ENCODE measurements around the gene ADPRM. TPM values are rescaled to one million over a fixed set of nuclear protein-coding genes. Genes with fewer than 3 reads are reported as not detected.

ADPRM gene
- total RNA-seq, 2 experiments from 2014 or later, result 34.2 to 35.0 TPM

DNA sequence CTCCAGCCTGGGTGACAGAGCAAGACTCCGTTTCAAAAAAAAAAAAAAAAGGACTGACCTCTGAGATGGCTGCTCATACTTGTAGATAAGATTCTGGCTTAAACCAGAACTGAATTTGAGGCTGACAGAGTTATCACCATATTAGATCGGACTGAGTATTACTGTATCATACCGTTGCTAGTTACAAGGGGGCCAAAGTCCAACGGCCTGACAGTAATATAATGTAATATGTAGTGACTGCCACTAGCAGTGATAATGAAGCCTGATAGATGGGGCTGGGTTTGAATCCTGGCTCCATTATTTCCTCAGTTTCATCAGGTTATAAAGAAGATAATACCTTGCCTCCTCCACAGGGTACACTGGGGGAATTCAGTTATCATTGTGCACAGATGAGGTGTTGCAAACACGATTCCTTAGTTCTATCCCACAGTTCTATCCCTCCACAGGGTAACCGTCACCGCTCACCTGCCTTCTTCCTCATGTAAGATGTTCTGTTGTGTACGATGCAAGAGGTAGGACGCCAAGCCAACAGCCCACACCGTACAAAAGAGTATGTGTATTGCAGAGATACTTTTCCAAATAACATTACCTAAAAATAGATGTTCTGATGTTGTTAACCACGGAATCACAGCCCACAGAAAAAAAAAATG, 27.3 kb downstream of the ADPRM start:
- ATAC-seq (ENCODE audit: poor library complexity), result no peak
- no peak for DNase-seq
- TF ChIP-seq, protein P1, sequence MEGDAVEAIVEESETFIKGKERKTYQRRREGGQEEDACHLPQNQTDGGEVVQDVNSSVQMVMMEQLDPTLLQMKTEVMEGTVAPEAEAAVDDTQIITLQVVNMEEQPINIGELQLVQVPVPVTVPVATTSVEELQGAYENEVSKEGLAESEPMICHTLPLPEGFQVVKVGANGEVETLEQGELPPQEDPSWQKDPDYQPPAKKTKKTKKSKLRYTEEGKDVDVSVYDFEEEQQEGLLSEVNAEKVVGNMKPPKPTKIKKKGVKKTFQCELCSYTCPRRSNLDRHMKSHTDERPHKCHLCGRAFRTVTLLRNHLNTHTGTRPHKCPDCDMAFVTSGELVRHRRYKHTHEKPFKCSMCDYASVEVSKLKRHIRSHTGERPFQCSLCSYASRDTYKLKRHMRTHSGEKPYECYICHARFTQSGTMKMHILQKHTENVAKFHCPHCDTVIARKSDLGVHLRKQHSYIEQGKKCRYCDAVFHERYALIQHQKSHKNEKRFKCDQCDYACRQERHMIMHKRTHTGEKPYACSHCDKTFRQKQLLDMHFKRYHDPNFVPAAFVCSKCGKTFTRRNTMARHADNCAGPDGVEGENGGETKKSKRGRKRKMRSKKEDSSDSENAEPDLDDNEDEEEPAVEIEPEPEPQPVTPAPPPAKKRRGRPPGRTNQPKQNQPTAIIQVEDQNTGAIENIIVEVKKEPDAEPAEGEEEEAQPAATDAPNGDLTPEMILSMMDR (IDR thresholded peaks at IDR 0.05), result no peak
- Histone ChIP-seq H3K36me3 (ENCODE audit: insufficient read depth, low read length) (no peaks in the 10 kb centered on the region), H3K4me1 (ENCODE audit: insufficient read depth, low read length) (peaks cover 5% of the 10 kb centered on the region), H3K27ac (ENCODE audit: low read depth in 1 of 2, low read length in 2 of 2) (no peak overlapping the region), H3K27me3 (ENCODE audit: control insufficient read depth in 1 of 2, insufficient read depth in 2 of 2, low read length in 2 of 2) (no peaks in the 10 kb centered on the region), H3K4me3 (ENCODE audit: low read length) (no peak overlapping the region), H3K9me3 (ENCODE audit: control insufficient read depth in 1 of 2, insufficient read depth in 1 of 2, low read length in 2 of 2) (no peaks in the 10 kb centered on the region)
- H3K27ac Mint-ChIP-seq, result no peak overlapping the region
- H3K4me1 Mint-ChIP-seq (ENCODE audit: low read depth), result no peaks in the 10 kb centered on the region
- ChIA-PET CTCF (no interaction called here), POLR2A (no interaction called here)
- intact Hi-C loops (cut with DNase I, micrococcal nuclease), result no loop called here
- H3K9me3 Mint-ChIP-seq, result no peaks in the 10 kb centered on the region
- H3K4me3 Mint-ChIP-seq, result no peak overlapping the region
- H3K36me3 Mint-ChIP-seq (ENCODE audit: low read depth), result peaks cover 4% of the 10 kb centered on the region
- H3K27me3 Mint-ChIP-seq, result no peaks in the 10 kb centered on the region

DNA sequence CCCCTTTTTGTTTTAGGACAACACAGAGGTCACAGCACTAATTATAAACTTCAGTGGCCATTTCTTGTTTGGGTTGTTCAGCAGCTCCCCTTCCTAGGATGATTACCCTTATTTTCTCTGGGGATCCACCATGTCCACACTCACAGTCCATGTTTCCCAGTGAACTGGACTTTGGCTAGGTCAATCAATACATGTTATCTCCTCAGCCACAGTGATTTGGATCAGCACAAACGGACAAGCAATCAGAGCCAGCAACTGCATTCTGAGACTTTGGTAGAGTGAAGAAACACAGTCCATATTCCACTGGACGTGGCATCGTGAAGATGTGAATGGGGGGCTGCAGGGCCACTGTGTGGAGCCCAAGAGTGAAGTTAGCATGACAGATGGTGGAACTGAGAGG, 27.9 kb downstream of the ADPRM start:
- no peak overlapping the region for H3K4me3 Mint-ChIP-seq
- intact Hi-C loops (cut with DNase I, micrococcal nuclease), result no loop called here
- TF ChIP-seq, protein P1 (IDR thresholded peaks at IDR 0.05), result no peak
- H3K27me3 Mint-ChIP-seq, result no peaks in the 10 kb centered on the region
- no peaks in the 10 kb centered on the region for H3K9me3 ChIP-seq (ENCODE audit: control insufficient read depth in 1 of 2, insufficient read depth in 1 of 2, low read length in 2 of 2)
- ATAC-seq (ENCODE audit: poor library complexity) (no peak), DNase-seq (no peak)
- H3K4me3 ChIP-seq (ENCODE audit: low read length), result no peak overlapping the region
- no peak overlapping the region for H3K27ac Mint-ChIP-seq
- H3K36me3 ChIP-seq (ENCODE audit: insufficient read depth, low read length), result no peaks in the 10 kb centered on the region
- H3K4me1 ChIP-seq (ENCODE audit: insufficient read depth, low read length), result peaks cover 7% of the 10 kb centered on the region
- peaks cover 4% of the 10 kb centered on the region for H3K4me1 Mint-ChIP-seq (ENCODE audit: low read depth)
- H3K27ac ChIP-seq (ENCODE audit: low read depth in 1 of 2, low read length in 2 of 2), result no peak overlapping the region
- ChIA-PET POLR2A (no interaction called here), CTCF (no interaction called here)
- no peaks in the 10 kb centered on the region for H3K27me3 ChIP-seq (ENCODE audit: control insufficient read depth in 1 of 2, insufficient read depth in 2 of 2, low read length in 2 of 2)
- H3K36me3 Mint-ChIP-seq (ENCODE audit: low read depth), result peaks cover 4% of the 10 kb centered on the region
- no peaks in the 10 kb centered on the region for H3K9me3 Mint-ChIP-seq

DNA sequence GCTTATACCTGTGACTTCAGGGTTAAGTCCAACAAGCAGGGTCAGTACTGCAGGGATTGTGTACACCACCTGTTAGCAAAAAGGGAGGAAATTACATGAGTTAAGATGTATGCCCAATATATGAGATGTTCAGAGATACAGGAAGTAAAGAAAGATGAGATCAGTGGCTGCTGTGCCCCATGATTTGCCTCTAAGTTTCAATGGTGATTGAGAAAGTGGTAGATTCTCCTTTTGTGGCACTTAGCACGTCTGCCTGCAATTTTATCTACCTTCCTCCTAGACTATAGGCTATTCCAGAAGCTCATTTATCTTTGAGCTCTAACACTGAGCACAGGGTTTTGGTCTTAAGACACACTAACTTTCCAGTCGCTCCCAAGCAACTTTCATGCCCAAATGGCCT, 28.8 kb downstream of the ADPRM start:
- Histone ChIP-seq H3K27ac (ENCODE audit: low read depth in 1 of 2, low read length in 2 of 2) (no peak overlapping the region), H3K9me3 (ENCODE audit: control insufficient read depth in 1 of 2, insufficient read depth in 1 of 2, low read length in 2 of 2) (no peaks in the 10 kb centered on the region), H3K4me1 (ENCODE audit: insufficient read depth, low read length) (peaks cover 11% of the 10 kb centered on the region), H3K36me3 (ENCODE audit: insufficient read depth, low read length) (no peaks in the 10 kb centered on the region), H3K27me3 (ENCODE audit: control insufficient read depth in 1 of 2, insufficient read depth in 2 of 2, low read length in 2 of 2) (no peaks in the 10 kb centered on the region), H3K4me3 (ENCODE audit: low read length) (no peak overlapping the region)
- intact Hi-C loops (cut with DNase I, micrococcal nuclease), result no loop called here
- Mint-ChIP-seq H3K27me3 (no peaks in the 10 kb centered on the region), H3K4me1 (ENCODE audit: low read depth) (peaks cover 13% of the 10 kb centered on the region), H3K27ac (peak overlapping the region; percentile 15), H3K4me3 (no peak overlapping the region), H3K9me3 (no peaks in the 10 kb centered on the region), H3K36me3 (ENCODE audit: low read depth) (peaks cover 4% of the 10 kb centered on the region)
- ChIA-PET POLR2A (no interaction called here), CTCF (no interaction called here)
- ATAC-seq (ENCODE audit: poor library complexity) (no peak), DNase-seq (no peak)
- TF ChIP-seq, protein P1 (IDR thresholded peaks at IDR 0.05), result no peak

Data from CD4-positive, alpha-beta T cell (primary cell).